Spleen (tissue), 11 donors: ENCODE measurements around the gene TUBGCP2. TPM values are rescaled to one million over a fixed set of nuclear protein-coding genes. Genes with fewer than 3 reads are reported as not detected.

ENCODE experiments used
- DNase-seq: peaks from one replicate; pipeline ENCODE4 v3.0.0-alpha.2; 2020
- H3K27ac ChIP-seq, 8 donors: fragments of 200-600 bp; sonication (generic) in 7 of 8; 1 replicate in 4 of 8; 2 replicates in 4 of 8; pipeline versions ENCODE4 v1.5.0 to v1.8.0; 2016 to 2021; ENCODE audit warnings: inconsistent platforms in 4 of 8, mild to moderate bottlenecking in 4 of 8, moderate library complexity in 1 of 8
- H3K27me3 ChIP-seq, 7 donors: fragments of 200-600 bp; sonication (generic) in 6 of 7; replicated peaks in 1 of 7; 1 replicate in 4 of 7; 2 replicates in 3 of 7; pipeline versions ENCODE4 v1.5.0 to v1.8.0; 2016 to 2021; ENCODE audit warnings: inconsistent platforms in 3 of 7, mild to moderate bottlenecking in 1 of 7
- H3K36me3 ChIP-seq, 6 donors: fragments of 200-600 bp; sonication (generic) in 5 of 6; 1 replicate in 4 of 6; 2 replicates in 2 of 6; pipeline versions ENCODE4 v1.5.0 to v1.8.0; 2016 to 2021; ENCODE audit warnings: inconsistent platforms in 2 of 6
- H3K4me1 ChIP-seq, 6 donors: fragments of 200-600 bp; sonication (generic) in 5 of 6; 1 replicate in 3 of 6; 2 replicates in 3 of 6; pipeline versions ENCODE4 v1.5.0 to v1.8.0; 2016 to 2021; ENCODE audit warnings: inconsistent platforms in 3 of 6
- H3K4me3 ChIP-seq, 8 donors: fragments of 200-600 bp; sonication (generic) in 7 of 8; 1 replicate in 4 of 8; 2 replicates in 4 of 8; pipeline versions ENCODE4 v1.5.0 to v1.8.0; 2016 to 2021; ENCODE audit warnings: inconsistent platforms in 4 of 8, mild to moderate bottlenecking in 4 of 8, moderate library complexity in 2 of 8
- H3K9me3 ChIP-seq, 8 donors: fragments of 200-600 bp; sonication (generic) in 7 of 8; 1 replicate in 4 of 8; 2 replicates in 4 of 8; pipeline versions ENCODE4 v1.5.0 to v1.8.0; 2016 to 2021; ENCODE audit warnings: inconsistent platforms in 4 of 8
- POLR2A ChIP-seq, 3 donors: fragments of 450-650 bp; IDR thresholded peaks; one replicate each; pipeline ENCODE4 v1.5.1; 2017; ENCODE audit warnings: antibody characterized with exemption in 3 of 3, mild to moderate bottlenecking in 1 of 3
- POLR2AphosphoS5 ChIP-seq, 3 donors: sonication (generic); formaldehyde crosslinking; IDR thresholded peaks; one replicate each; pipeline ENCODE4 v1.5.1; 2017; ENCODE audit warnings: antibody characterized with exemption in 3 of 3
- WGBS, 5 donors: extraction: QIAGEN DNeasy Blood & Tissue Kit in 3 of 5; methylation state at CpG; one replicate each; pipeline versions ENCODE4 v1.1.5 to v1.1.7; 2013 to 2018; 5-methylcytosine and 5-hydroxymethylcytosine counted together
- intact Hi-C: fragments of 100-400 bp; cut with DNase I; formaldehyde crosslinking; loops from one replicate; pipeline ENCODE4 v1.15.0; 2023; ENCODE audit warnings: low total_unique reads
- polyA plus RNA-seq, 3 donors: library from polyadenylated mRNA; stranded (reverse); fragments of 200-250 nt; gene quantifications; one replicate each; pipeline ENCODE4 v1.2.1, GENCODE V29; 2013
- total RNA-seq, 7 donors: library from RNA; depleted of rRNA in 3 of 7; stranded (reverse); fragments of >200 nt in 3 of 7; fragmentation: NEBNext Ultra II Directional in 4 of 7; extraction: Animal tissue kit (Norgen Biotek cat#: 25700) in 4 of 7; gene quantifications; one replicate each; pipeline versions ENCODE4 v1.1.0 to v1.2.1, GENCODE V29; 2016 to 2021
- TF ChIP-seq, protein P1 (sequence below), 11 experiments: fragments of 200-600 bp in 7 of 11; fragments of 450-650 bp in 4 of 11; sonication (generic) in 4 of 11; IDR thresholded peaks in 8 of 11; conservative IDR thresholded peaks in 3 of 11; 1 replicate in 7 of 11; 2 replicates in 4 of 11; pipeline versions ENCODE4 v1.4.0 to v1.8.0; 2016 to 2021; ENCODE audit warnings: antibody characterized with exemption in 11 of 11, inconsistent platforms in 4 of 11, mild to moderate bottlenecking in 1 of 11
- donor health status: healthy with polysubstance abuse.
- donor health status: DM: no; HTN: no; CAD: no; lungs with moderate emphysema.
- donor health status: DM: no; HTN: no; CAD: no.
- donor health status: Bipolar disorder and iron deficiency.
- donor health status: healthy.
- donor health status: DM: no; HTN: no; CAD: no.
- donor health status: DM: yes; HTN: yes; CAD: no.

Gene TUBGCP2
- total and polyA plus RNA-seq, 10 donors: 40.2 to 201 (median 57.6) TPM

DNA sequence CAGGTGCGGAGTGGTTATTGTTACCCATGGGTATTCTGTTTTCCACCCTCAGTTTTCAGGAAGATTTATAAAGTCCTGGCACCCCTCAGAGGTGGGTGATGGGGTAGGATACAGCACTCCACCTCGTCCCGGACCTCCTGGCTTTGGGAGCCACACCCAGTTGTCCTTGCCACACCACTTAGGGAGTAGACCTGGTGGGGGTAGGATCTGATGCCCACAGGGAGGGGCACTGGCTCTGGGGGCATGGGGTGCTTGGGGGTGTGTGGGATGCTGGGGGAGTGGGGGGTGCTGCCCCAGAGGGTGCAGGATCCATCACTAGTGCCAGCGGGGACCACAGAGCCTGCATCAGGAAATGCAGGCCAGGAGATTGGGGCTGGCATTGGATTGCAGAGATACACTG lies 4.5 kb upstream of the TUBGCP2 start:
- 65 to 93% (median 80%) methylated on average over 4 of the region's 4 CpGs for WGBS, 5 donors
- Histone ChIP-seq H3K27ac (no peak overlapping the region), H3K36me3 (peaks cover 0 to 41% (median 32%) of the 10 kb centered on the region in 6 donors), H3K4me3 (no peak overlapping the region), H3K9me3 (no peaks in the 10 kb centered on the region), H3K27me3 (no peaks in the 10 kb centered on the region), H3K4me1 (peaks cover 0 to 23% (median 13%) of the 10 kb centered on the region in 6 donors)
- intact Hi-C loops: no loop called here
- TF ChIP-seq POLR2AphosphoS5 (IDR thresholded peaks at IDR 0.05): no peak
- TF ChIP-seq, protein P1, sequence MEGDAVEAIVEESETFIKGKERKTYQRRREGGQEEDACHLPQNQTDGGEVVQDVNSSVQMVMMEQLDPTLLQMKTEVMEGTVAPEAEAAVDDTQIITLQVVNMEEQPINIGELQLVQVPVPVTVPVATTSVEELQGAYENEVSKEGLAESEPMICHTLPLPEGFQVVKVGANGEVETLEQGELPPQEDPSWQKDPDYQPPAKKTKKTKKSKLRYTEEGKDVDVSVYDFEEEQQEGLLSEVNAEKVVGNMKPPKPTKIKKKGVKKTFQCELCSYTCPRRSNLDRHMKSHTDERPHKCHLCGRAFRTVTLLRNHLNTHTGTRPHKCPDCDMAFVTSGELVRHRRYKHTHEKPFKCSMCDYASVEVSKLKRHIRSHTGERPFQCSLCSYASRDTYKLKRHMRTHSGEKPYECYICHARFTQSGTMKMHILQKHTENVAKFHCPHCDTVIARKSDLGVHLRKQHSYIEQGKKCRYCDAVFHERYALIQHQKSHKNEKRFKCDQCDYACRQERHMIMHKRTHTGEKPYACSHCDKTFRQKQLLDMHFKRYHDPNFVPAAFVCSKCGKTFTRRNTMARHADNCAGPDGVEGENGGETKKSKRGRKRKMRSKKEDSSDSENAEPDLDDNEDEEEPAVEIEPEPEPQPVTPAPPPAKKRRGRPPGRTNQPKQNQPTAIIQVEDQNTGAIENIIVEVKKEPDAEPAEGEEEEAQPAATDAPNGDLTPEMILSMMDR (IDR thresholded peaks at IDR 0.05 in 8 of 11, conservative IDR thresholded peaks at IDR 0.05 in 3 of 11): no peak
- TF ChIP-seq POLR2A (IDR thresholded peaks at IDR 0.05): no peak
- peak; percentile 71 for DNase-seq

DNA sequence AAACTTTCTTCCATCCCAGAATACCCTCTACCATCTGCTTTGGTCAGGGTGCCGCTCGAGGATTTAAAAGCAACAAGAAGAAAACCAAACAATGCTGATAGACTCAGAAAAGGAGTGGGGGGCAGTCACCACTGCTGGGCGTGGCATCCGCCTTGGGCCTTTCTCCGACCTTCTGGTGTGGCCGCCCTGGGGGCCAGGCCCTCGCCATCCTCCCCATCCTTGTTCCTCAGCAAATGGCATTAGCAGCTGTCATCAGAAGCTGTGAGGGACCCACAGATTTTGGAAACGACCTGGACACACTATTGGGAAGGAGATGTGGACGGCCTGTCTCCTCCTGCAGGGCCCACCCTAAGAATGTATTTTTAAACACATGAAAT lies 4.1 kb upstream of the TUBGCP2 start:
- Histone ChIP-seq H3K4me1 (peaks cover 2 to 27% (median 18%) of the 10 kb centered on the region in 6 donors), H3K9me3 (no peaks in the 10 kb centered on the region), H3K4me3 (no peak overlapping the region), H3K27me3 (no peaks in the 10 kb centered on the region), H3K36me3 (peaks cover 0 to 41% (median 32%) of the 10 kb centered on the region in 6 donors), H3K27ac (no peak overlapping the region)
- TF ChIP-seq POLR2A (IDR thresholded peaks at IDR 0.05): no peak
- no peak for TF ChIP-seq POLR2AphosphoS5 (IDR thresholded peaks at IDR 0.05)
- TF ChIP-seq, protein P1 (IDR thresholded peaks at IDR 0.05 in 8 of 11, conservative IDR thresholded peaks at IDR 0.05 in 3 of 11): no peak
- intact Hi-C loops: no loop called here
- 87 to 96% (median 93%) methylated on average over 9 of the region's 9 CpGs for WGBS, 5 donors
- peak; percentile 53 for DNase-seq

DNA sequence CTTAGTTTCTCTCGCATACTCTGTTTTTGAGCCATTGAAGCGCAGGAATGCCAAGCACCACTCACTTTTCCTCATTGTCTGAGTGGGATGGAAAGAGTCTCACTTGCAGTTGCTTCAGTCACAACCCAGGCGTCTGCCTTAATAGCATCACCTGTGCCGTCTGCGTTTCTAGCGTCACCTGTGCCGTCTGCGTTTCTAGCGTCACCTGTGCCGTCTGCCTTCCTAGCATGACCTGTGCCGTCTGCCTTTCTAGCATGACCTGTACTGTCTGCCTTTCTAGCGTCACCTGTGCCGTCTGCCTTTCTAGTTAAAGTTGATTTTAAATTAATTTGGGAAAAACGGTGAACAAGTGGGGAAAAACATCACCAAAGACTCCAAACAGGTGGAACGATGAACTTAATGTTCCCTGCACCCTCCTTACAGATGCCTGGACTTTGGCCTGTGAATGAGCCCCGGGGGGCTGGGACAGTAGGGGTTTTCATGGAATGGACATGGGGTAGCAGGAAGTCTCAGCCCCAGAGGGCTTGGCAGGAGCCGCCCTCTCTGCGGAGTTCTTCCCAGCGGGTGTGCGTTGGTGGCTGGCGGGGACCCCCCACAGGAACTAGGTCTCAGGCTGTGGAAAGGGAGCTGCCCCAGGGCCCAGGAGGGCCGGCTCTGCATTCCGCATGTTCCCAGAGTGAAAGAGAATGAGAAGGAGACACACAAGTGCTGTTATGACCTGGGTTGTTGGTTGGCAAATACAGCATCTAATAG lies 3.5 kb upstream of the TUBGCP2 start:
- peaks cover 0 to 41% (median 32%) of the 10 kb centered on the region in 6 donors for H3K36me3 ChIP-seq
- intact Hi-C loops: no loop called here
- no peak overlapping the region for H3K27ac ChIP-seq
- H3K9me3 ChIP-seq: no peaks in the 10 kb centered on the region
- DNase-seq: peak; percentile 77
- H3K4me1 ChIP-seq: peaks cover 7 to 33% (median 23%) of the 10 kb centered on the region in 6 donors
- H3K27me3 ChIP-seq: no peaks in the 10 kb centered on the region
- no peak overlapping the region for H3K4me3 ChIP-seq
- TF ChIP-seq, protein P1 (IDR thresholded peaks at IDR 0.05 in 8 of 11, conservative IDR thresholded peaks at IDR 0.05 in 3 of 11): no peak
- no peak for TF ChIP-seq POLR2A (IDR thresholded peaks at IDR 0.05)
- no peak for TF ChIP-seq POLR2AphosphoS5 (IDR thresholded peaks at IDR 0.05)
- 95 to 96% (median 95%) methylated on average over 23 of the region's 23 CpGs for WGBS, 5 donors

DNA sequence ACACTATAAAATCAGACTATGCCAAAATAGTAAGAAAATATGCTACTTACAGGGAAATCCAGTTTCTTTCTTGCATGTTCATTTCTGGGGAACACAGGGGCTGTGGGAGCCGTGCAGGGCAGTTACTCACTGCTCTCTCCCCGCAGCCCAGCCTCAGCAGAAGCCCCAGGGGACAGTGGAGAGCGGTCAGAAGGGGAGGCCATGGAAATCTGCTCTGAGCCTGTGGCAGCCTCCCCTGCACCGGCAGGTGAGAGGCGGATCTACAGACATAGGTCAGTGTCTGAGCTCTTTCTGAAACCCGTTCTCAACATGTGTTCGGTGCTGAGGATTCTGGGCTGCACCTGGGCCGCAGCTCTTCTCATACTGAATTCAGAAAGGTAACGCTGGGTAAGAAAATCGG lies 2.9 kb upstream of the TUBGCP2 start:
- peak; percentile 71 for DNase-seq
- intact Hi-C loops: no loop called here
- peaks cover 13 to 39% (median 30%) of the 10 kb centered on the region in 6 donors for H3K4me1 ChIP-seq
- no peaks in the 10 kb centered on the region for H3K9me3 ChIP-seq
- no peaks in the 10 kb centered on the region for H3K27me3 ChIP-seq
- peaks cover 0 to 41% (median 32%) of the 10 kb centered on the region in 6 donors for H3K36me3 ChIP-seq
- H3K4me3 ChIP-seq: no peak overlapping the region
- no peak overlapping the region for H3K27ac ChIP-seq
- TF ChIP-seq POLR2AphosphoS5 (IDR thresholded peaks at IDR 0.05): no peak
- TF ChIP-seq, protein P1 (IDR thresholded peaks at IDR 0.05 in 8 of 11, conservative IDR thresholded peaks at IDR 0.05 in 3 of 11): no peak
- no peak for TF ChIP-seq POLR2A (IDR thresholded peaks at IDR 0.05)
- 92 to 95% (median 94%) methylated on average over 10 of the region's 10 CpGs for WGBS, 5 donors
